HepG2 (cell line): ENCODE measurements around the gene TRAK1. TPM values are rescaled to one million over a fixed set of nuclear protein-coding genes. Genes with fewer than 3 reads are reported as not detected.
A peak's percentile ranks its signal among the peaks of the same experiment; 100 is the strongest.

Experiments used
- BHLHE40 ChIP-seq: IDR thresholded peaks from 2 replicates; pipeline ENCODE4 v1.6.1; 2011; ENCODE audit warnings: low read length, improper control_type of control experiment
- DBP ChIP-seq: sonication (generic); formaldehyde crosslinking; IDR thresholded peaks from 2 replicates; pipeline ENCODE4 v1.4.0; 2020; ENCODE audit warnings: missing genetic modification reagents; ENCODE audit errors: not compliant biosample characterization
- MTERF4 ChIP-seq: sonication (generic); formaldehyde crosslinking; IDR thresholded peaks from 2 replicates; pipeline ENCODE4 v1.8.0; 2023; ENCODE audit warnings: mild to moderate bottlenecking, missing genetic modification reagents
- NFE2L2 ChIP-seq: fragments of 150-350 bp; IDR thresholded peaks from 2 replicates; pipeline ENCODE4 v1.6.1; 2014; ENCODE audit warnings: low read length
- RAD21 ChIP-seq: fragments of 450-650 bp; formaldehyde crosslinking; IDR thresholded peaks from 2 replicates; pipeline ENCODE4 v1.5.0; 2020; ENCODE audit warnings: mild to moderate bottlenecking
- RBFOX2 ChIP-seq: fragments of 200-400 bp; formaldehyde crosslinking; IDR thresholded peaks from 2 replicates; pipeline ENCODE4 v1.6.1; 2017; ENCODE audit warnings: low read depth, mild to moderate bottlenecking, low read length
- ZFYVE20 ChIP-seq: sonication (generic); formaldehyde crosslinking; IDR thresholded peaks from 2 replicates; pipeline ENCODE4 v1.8.0; 2023; ENCODE audit warnings: low read depth, mild to moderate bottlenecking, moderate library complexity, missing genetic modification reagents, borderline replicate concordance
- ZNF224 ChIP-seq: sonication (generic); formaldehyde crosslinking; IDR thresholded peaks from 2 replicates; pipeline ENCODE4 v1.5.0; 2020; ENCODE audit warnings: mild to moderate bottlenecking, missing genetic modification reagents
- ZNF281 ChIP-seq: sonication (generic); formaldehyde crosslinking; IDR thresholded peaks from 2 replicates; pipeline ENCODE4 v1.4.0; 2020; ENCODE audit warnings: missing genetic modification reagents, borderline replicate concordance
- ZNF362 ChIP-seq: sonication (generic); formaldehyde crosslinking; IDR thresholded peaks from 2 replicates; pipeline ENCODE4 v1.4.0; 2020; ENCODE audit warnings: missing genetic modification reagents, mild to moderate bottlenecking, borderline replicate concordance
- ZNF768 ChIP-seq: sonication (generic); formaldehyde crosslinking; IDR thresholded peaks from 2 replicates; pipeline ENCODE4 v1.4.0; 2020; ENCODE audit warnings: missing genetic modification reagents
- polyA plus RNA-seq, 8 experiments: library from polyadenylated mRNA; depleted of rRNA in 3 of 8; stranded (reverse) in 7 of 8; unstranded in 1 of 8; fragments of >200 nt; fragmentation: Illumina TruSeq in 4 of 8; extraction: Trizol in 4 of 8; gene quantifications; 2 replicates each; pipeline versions ENCODE4 v1.2.1 to v1.2.3, GENCODE V29; 2011 to 2016; ENCODE audit warnings: low read depth in 4 of 8, missing spikeins in 1 of 8, mixed read lengths in 1 of 8; ENCODE audit not compliant: insufficient read depth in 1 of 8
- total RNA-seq, 5 experiments: library from RNA; depleted of rRNA; stranded (reverse); fragments of >200 nt; fragmentation: Illumina TruSeq; extraction: Trizol; gene quantifications; 2 replicates each; pipeline ENCODE4 v1.2.3, GENCODE V29; 2016; ENCODE audit warnings: low read depth in 1 of 5

Gene TRAK1
- total and polyA plus RNA-seq, 2 of the 13 experiments (the other 11 are each of a cell fraction or from before 2014, with no cell fraction given) = 20.5 to 46.6 TPM

GRCh38 chr3:42117175-42118008, 26.2 kb downstream of the TRAK1 start (continued):
- TF ChIP-seq NFE2L2 (no peak), ZNF362 (no peak), ZNF768 (CRISPR knock-in tag) (0 out of 2 replicates have a peak, but pooled peaks have one; percentile 28), DBP (CRISPR knock-in tag) (no peak), BHLHE40 (no peak), MTERF4 (CRISPR knock-in tag) (no peak), ZNF281 (CRISPR knock-in tag) (no peak), RAD21 (peak; percentile 70; the same call in 1 of the 2 replicates), ZFYVE20 (CRISPR knock-in tag) (no peak), ZNF224 (CRISPR knock-in tag) (no peak), RBFOX2 (no peak)
